HG02678 (cell line): ENCODE measurements around the gene TUBB8B.
A peak's percentile ranks its signal among the peaks of the same experiment; 100 is the strongest.
"Not testable (repeated sequence)": the region's sequence is repeated elsewhere in the genome, so short reads cannot be mapped to it uniquely, and the experiment has no call there.

Experiments used
- ATAC-seq: cut with Tn5 transposase; IDR thresholded peaks from one replicate; pipeline ENCODE4 v1.9.1; 2021; ENCODE audit warnings: mild to moderate bottlenecking, moderate library complexity; ENCODE audit not compliant: unreplicated experiment

Gene TUBB8B

DNA sequence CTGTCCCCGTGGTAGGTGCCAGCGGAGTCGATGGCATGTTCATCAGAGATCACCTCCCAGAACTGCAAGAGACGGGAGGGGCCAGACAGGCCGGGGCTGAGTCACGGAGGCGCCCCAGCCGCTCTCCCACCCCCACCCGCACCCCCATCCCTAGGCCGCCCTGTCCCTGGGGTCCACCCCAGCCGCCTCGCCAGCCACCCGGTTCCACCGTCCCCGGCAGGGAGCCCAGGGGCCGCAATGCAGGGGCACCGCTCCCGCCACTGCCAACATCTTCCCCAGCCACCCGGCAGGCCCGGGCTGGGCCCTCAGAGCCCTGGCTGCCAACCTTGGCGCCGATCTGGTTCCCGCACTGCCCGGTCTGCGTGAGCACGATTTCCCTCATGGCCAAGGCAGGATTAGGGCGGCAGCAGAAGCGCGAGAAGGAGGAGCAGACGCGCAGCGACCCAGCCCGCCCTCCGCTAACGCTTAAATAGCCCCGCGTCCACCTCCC lies at the start of gene TUBB8B:
Gene TUBB8B, minus strand, starts transcription at position 440 of the 490 bp plus-strand sequence. Its CDS starts 58 bp downstream, at position 382.
- ATAC-seq = not testable (repeated sequence)

DNA sequence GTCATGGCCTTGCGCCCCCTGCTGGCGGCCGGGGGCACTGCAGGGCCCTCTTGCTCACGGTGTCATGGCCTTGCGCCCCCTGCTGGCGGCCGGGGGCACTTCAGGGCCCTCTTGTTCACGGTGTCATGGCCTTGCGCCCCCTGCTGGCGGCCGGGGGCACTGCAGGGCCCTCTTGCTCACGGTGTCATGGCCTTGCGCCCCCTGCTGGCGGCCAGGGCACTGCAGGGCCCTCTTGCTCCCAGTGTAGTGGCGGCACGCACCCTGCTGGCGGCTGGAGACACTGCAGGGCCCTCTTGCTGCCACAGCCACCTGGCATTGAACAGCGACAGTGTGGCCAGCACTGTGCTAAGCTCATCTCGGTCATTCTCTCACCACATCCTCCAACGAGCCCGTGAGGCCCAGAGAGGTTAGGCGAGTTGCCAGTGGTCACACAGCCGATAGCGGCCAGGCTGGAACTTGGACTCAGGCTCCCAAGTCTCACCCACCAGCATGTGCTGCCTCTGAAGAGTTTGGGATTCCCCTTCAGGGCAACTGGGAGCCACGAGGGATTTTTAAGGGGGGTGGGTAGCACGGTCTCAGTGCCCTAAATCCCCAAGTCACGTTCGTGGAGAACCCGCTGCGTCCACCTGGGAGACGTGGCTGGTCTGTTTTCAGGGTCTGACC lies 48.0 kb upstream of the TUBB8B start:
- ATAC-seq = peak; percentile 90

DNA sequence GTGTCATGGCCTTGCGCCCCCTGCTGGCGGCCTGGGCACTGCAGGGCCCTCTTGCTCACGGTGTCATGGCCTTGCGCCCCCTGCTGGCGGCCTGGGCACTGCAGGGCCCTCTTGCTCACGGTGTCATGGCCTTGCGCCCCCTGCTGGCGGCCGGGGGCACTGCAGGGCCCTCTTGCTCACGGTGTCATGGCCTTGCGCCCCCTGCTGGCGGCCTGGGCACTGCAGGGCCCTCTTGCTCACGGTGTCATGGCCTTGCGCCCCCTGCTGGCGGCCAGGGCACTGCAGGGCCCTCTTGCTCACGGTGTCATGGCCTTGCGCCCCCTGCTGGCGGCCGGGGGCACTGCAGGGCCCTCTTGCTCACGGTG lies 47.3 kb upstream of the TUBB8B start:
- not testable (repeated sequence) for ATAC-seq

DNA sequence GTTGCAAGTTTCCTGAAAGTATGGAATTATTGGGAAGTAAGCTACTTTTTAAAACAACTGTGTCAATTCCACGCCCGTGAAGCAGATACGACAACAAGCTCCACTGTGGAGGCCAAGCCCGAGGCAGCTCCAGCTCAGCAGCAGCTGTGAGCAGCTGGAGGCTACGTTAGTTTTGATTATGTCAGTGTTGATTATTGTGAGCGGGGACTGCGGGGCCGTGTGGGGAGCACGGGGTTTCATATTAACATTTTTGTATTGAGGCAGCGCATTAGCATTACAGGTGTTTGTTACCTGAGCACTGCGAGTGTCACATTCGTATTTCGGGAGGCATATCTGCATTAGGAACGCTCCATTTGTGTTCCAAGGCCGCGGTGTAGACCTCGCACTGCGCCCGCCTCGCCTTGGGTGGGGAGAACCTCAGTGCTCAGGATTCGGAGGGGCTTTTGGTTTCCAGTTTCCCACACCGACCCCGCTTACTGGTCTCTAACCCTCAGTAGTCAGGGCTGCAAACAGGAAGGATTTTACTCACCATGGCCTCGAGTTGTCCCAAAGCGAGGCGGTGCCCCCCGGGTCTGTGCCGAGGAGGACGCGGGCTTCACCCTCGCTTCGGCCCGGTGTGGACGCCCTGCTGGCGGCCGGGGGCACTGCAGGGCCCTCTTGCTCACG lies 46.8 kb upstream of the TUBB8B start:
- not testable (repeated sequence) for ATAC-seq

- ATAC-seq = not testable (repeated sequence)
Observed at GRCh38 chr18:95580-95979, 46.2 kb upstream of the TUBB8B start.

DNA sequence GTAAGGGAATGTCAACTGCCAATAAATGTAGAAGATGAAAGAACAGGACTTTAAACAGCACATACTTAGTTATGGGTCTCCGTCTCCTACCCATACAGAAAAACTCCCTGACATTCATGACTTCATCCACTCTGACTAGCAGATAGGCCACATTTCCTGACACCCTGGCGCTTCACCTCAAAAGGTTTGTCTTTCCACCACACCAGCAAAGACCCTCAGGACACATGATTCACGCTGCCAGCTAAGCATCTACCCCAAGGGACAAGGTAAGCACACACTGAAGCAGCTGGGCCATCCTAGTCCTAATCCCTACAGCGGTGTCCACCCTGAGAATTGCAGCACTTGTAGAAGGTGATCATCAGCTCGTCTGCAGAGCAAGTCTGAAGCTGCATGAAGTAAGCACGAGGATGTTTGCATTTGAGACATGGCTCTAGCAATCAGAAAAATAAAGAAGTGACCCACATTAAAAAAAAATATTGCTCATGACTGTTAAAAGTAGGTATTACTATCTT lies 44.5 kb upstream of the TUBB8B start:
- ATAC-seq = not testable (repeated sequence)

DNA sequence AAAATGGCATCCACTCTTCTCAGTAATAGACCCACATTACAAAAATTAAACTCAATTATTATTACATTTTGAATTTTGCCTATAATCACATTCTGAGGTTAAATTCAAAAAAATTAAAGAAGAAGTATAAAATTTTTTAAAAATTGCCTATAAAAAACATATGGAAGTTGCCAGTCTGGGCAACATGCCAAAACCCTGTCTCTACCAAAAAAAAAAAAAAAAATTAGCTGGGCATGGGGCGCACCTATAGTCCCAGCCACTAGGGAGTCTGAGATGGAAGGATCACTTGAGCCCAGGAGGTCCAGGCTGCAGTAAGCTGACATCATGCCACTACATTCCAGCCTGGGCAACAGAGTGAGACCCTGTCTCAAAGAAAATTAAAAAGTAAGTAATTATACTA lies 42.1 kb upstream of the TUBB8B start:
- not testable (repeated sequence) for ATAC-seq

DNA sequence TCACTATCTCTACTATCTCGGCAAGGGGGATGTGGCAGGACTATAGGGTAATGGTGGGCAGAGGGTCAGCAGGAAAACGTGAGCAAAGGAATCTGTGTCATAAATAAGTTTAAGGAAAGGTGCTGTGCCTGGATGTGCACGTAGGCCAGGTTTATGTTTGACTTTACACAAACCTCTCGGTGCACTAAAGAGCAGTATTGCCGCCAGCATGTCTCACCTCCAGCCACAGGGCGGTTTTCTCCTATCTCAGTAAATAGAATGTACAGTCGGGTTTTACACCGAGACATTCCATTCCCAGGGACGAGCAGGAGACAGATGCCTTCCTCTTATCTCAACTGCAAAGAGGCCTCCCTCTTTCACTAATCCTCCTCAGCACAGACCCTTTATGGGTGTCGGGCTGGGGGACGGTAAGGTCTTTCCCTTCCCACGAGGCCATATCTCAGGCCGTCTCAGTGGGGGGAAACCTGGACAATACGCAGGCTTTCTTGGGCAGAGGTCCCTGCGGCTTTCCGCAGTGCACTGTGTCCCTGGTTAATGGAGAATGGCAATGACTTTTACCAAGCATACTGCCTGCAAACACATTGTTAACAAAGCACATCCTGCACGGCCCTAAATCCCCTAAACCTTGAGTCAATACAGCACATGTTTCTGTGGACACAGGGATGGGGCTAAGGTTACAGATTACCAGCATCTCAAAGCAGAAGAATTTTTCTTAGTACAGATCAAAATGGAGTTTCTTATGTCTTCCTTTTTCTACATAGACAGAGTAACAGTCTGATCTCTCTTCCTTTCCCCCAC lies 41.2 kb upstream of the TUBB8B start:
- ATAC-seq = not testable (repeated sequence)

- not testable (repeated sequence) for ATAC-seq
Observed at GRCh38 chr18:89124-89523, 39.7 kb upstream of the TUBB8B start.

DNA sequence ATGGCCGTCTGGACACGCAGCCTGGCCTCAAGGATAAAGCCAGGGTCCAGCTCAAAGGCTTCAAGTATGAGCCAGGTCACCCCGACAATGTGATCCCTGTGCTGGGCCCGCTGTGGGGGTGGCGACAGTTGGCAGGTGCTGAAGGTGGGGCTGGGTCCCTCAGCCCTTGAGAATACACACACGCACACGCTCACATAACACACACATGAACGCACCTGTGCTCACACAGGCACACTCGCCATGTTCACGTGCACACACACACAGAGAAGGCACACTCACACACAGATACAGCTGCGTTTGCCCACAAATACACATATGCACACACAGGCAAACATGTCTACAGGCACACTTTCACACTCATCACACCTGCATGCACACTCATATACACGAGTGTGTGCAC lies 35.4 kb upstream of the TUBB8B start:
- ATAC-seq = not testable (repeated sequence)

DNA sequence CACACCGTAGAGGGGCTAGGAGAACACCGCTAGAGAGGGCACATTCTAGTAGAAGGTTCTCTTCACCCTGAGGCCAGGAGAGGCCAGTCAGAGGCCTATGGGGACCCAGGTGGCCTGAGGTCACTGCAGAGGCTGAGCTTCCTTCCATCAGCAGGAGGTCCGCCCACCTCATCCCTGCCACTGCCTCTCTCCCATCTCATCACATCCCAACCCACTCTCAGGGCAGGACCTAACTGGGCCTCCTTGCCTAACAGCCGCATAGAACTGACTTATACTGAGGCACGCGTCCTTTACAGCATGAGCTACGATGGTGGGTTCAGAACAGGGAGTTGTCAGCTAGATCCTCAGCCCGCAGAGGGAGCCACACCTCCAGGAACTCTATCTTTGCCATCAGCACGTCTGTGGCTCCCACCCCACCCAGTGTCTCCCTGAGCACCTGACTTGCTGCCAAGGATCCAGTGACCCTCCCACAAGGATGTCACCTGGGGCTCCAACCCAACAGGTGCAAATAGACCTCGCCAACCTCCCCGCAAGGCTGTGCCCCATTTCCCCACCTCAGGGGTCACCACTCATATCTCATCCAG lies 33.3 kb upstream of the TUBB8B start:
- ATAC-seq = not testable (repeated sequence)

- not testable (repeated sequence) for ATAC-seq
Observed at GRCh38 chr18:80881-81280, 31.5 kb upstream of the TUBB8B start.

- ATAC-seq = not testable (repeated sequence)
Observed at GRCh38 chr18:80202-80601, 30.8 kb upstream of the TUBB8B start.

DNA sequence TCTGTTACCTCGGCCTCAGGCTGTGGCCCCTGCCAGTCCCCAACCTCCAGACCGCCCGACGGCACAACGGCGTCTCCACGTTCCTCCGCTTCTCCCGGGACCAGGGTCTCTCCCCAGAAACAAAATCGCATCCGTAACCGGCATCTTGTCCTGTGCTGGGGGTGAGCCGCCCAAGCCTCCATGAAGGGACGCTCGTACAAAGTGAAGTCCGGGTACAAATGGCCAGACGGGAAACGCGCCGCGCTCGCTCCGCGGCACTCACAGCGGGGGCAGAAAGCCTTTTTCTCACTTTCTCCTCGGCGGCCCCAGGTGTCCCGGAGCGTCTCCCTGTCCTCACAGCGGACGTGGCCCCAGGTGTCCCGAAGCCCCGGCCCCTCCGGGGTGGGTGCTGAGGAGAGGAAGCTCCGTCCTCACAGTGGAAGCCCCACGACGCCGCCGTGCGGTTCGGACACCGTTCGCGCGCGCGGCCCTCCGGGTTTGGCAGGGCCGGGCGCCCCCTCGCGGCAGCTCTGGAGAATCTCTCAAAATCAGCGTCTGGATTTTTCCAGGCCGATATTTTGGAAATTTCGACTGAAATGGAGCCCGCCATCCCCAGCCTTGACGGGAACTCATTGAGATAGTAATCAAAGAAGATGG lies 26.2 kb upstream of the TUBB8B start:
- ATAC-seq = not testable (repeated sequence)

GRCh38 chr18:73181-73777 lies 23.9 kb upstream of the TUBB8B start:
- not testable (repeated sequence) for ATAC-seq

GRCh38 chr18:67701-68100 lies 18.3 kb upstream of the TUBB8B start:
- ATAC-seq = not testable (repeated sequence)

GRCh38 chr18:64279-64678 lies 14.9 kb upstream of the TUBB8B start:
- not testable (repeated sequence) for ATAC-seq

DNA sequence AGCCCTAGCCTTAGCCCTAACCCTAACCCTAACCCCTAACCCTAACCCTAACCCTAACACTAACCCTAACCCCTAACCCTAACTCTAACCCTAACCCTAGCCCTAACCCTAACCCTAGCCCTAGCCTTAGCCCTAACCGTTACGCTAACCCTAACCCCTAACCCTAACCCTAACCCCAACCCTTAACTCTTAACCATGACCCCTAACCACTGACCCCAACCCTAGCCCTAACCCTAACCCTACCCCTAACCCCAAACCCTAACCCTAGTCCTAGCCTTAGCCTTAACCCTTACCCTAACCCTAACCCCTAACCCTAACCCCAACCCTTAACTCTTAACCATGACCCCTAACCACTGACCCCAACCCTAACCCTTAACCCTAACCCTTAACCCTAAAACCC lies 14.2 kb upstream of the TUBB8B start:
- not testable (repeated sequence) for ATAC-seq

DNA sequence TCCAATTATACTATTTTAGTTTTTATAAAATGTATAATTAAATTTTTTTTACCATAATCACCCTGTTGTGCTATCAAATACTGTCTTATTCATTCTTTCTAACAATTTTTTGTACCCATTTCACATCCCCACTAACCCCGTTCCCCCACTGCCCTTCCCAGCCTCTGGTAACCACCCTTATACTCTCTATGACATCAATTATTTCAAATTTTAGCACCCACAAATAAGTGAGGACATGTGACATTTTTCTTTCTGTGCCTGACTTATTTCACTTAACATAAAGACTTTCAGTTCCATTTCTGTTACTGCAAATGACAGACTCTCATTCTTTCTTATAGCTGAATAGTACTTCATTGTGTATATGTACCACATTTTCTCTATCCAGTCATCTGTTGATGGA lies 5.0 kb upstream of the TUBB8B start:
- ATAC-seq = not testable (repeated sequence)

DNA sequence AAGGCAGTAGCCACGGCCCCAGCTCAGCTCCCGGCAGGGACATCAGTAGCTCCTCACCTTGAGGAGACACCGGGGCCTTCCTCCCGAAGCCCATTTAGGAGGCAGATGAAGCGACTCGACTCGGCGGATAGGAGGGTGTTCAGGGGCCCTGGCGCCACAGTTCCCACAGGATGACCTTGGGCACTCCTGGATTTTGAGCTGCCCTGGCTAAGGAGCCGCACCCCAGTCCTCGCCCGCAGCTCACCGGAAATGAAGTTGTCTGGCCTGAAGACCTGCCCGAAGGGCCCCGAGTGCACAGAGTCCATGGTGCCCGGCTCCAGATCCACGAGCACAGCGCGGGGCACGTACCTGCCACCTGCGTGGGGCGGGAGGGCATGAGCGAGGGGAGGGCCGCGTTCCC lies 719 bp downstream of the TUBB8B start:
- ATAC-seq = not testable (repeated sequence)
